MCF 10A (cell line): ENCODE measurements around the gene RPRD2. TPM values are rescaled to one million over a fixed set of nuclear protein-coding genes. Genes with fewer than 3 reads are reported as not detected.

Source experiments
- BruUV-seq: library from RNA; stranded (reverse); fragments of 400-500 nt; replicated peaks from 2 replicates; lab custom pipeline; 2021; lab: Mats Ljungman, UMichigan
- CTCF ChIA-PET: fragments of 300-600 bp; sonication (Branson Sonifier 250); formaldehyde crosslinking; extraction: SDS; loops from one replicate; lab custom pipeline; 2021; ENCODE audit warnings: antibody characterized with exemption, inconsistent platforms; lab: Yijun Ruan, JAX
- POLR2A ChIA-PET: fragments of 300-600, 350-650 bp; sonication (Branson Sonifier 250); formaldehyde crosslinking; extraction: SDS; loops from one replicate; lab custom pipeline; 2020; ENCODE audit warnings: antibody characterized with exemption, inconsistent platforms; lab: Yijun Ruan, JAX
- DNase-seq: peaks from one replicate; pipeline ENCODE4 v3.0.0-alpha.2; 2018; ENCODE audit not compliant: unreplicated experiment
- H3K27ac Mint-ChIP-seq: one replicate; pipeline ENCODE4 v1.8.0; 2022; ENCODE audit warnings: mild to moderate bottlenecking, low read depth, mixed read lengths; ENCODE audit not compliant: unreplicated experiment
- H3K27me3 Mint-ChIP-seq: one replicate; pipeline ENCODE4 v1.8.0; 2022; ENCODE audit warnings: mixed read lengths; ENCODE audit not compliant: insufficient read depth, unreplicated experiment
- H3K36me3 Mint-ChIP-seq: one replicate; pipeline ENCODE4 v1.8.0; 2022; ENCODE audit warnings: mild to moderate bottlenecking, moderate library complexity, mixed read lengths; ENCODE audit not compliant: insufficient read depth, unreplicated experiment
- H3K4me1 Mint-ChIP-seq: one replicate; pipeline ENCODE4 v1.8.0; 2022; ENCODE audit warnings: mixed read lengths; ENCODE audit not compliant: insufficient read depth, unreplicated experiment
- H3K4me3 Mint-ChIP-seq: one replicate; pipeline ENCODE4 v1.8.0; 2022; ENCODE audit warnings: mild to moderate bottlenecking, moderate library complexity, mixed read lengths; ENCODE audit not compliant: unreplicated experiment
- H3K9me3 Mint-ChIP-seq: one replicate; pipeline ENCODE4 v1.8.0; 2022; ENCODE audit warnings: mixed read lengths; ENCODE audit not compliant: unreplicated experiment
- CTCF ChIP-seq: fragments of 200-600 bp; IDR thresholded peaks from one replicate; pipeline ENCODE4 v1.8.0; 2022; ENCODE audit warnings: antibody characterized with exemption, mild to moderate bottlenecking; ENCODE audit not compliant: unreplicated experiment
- intact Hi-C: fragments of 100-400 bp; cut with micrococcal nuclease; formaldehyde crosslinking; loops from 2 replicates; pipeline ENCODE4 v1.14.1; 2022
- total RNA-seq: library from RNA; stranded (reverse); gene quantifications from 2 replicates; pipeline ENCODE4 v1.2.3, GENCODE V29; 2022

Gene RPRD2
- total RNA-seq, 1 experiment from 2014 or later, result 35.2 TPM

DNA sequence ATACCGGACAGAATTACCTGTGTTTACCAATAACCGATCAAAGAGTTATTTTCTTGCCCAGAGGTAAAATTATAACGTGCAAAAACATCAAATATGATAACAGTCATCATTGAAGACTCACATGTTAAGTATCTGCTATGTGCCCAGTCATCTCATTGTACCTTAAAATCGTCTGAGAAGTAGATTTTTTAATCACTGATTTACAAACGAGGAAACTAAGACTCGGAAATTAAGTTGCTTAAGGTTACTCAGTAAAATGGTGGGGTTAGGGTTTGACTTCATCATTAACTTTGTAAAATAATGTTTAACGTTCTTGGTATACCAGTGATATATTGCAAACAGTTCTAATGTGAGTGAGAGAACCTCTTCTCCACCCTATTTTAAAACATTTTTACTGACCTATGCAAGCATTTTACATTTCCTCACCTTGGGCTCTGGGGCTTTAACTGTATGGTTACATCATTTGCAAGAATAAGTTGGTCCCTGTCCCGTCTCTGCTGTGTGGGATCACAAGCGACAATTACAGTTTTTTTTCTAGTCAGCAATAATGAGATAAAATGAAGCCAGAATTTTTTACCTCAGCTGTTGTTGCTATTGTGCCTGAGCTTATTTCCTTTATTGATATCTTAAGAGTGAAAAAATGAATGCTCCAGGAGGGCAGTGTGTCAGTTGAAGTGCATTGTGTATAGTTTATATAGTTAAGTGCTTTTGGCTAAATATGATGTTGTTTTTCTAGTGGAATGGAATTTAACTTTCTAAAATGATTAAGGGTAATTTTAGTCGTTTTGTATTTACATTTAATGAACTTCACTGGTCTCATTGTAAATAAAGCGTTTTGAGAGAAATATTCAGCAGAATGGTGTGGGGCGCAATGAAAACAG, 2.7 kb downstream of the RPRD2 start:
- POLR2A ChIA-PET, result interaction anchor here (0.6 to 5.2 kb wide), 21 partner anchors 8 to 639 kb away, joined by 3 to 90 read pairs (median 4); partner anchors contain the start of genes ANP32E, APH1A, MCL1 and TARS2
- H3K4me3 Mint-ChIP-seq, result peak overlapping the region; percentile 92
- DNase-seq, result peak; percentile 35
- no peak for TF ChIP-seq CTCF
- peaks cover 25% of the 10 kb centered on the region for H3K4me1 Mint-ChIP-seq
- peaks cover 25% of the 10 kb centered on the region for H3K36me3 Mint-ChIP-seq
- CTCF ChIA-PET, result interaction anchor here (0.6 kb wide), 2 partner anchors 189 to 489 kb away, joined by 3 to 6 read pairs; no protein-coding TSS in a partner anchor
- no TSS peak for BruUV-seq
- no peaks in the 10 kb centered on the region for H3K9me3 Mint-ChIP-seq
- no peaks in the 10 kb centered on the region for H3K27me3 Mint-ChIP-seq
- peak overlapping the region; percentile 97 for H3K27ac Mint-ChIP-seq
- intact Hi-C loops, result no loop called here

DNA sequence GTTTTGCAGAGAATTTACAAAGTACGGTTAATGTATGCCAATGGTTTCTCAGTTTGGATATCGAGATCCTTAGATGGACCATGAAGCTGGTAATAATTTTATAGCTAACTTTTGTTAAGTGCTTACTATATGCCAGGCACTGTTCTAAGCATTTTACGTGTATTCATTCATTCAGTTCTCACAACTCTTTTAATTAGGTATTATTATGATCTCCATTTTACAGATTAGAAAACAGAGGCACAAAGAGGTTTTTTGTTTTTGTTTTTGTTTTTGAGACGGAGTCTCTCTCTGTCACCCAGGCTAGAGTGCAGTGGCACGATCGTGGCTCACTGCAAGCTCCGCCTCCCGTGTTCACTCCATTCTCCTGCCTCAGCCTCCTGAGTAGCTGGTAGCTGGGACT, 7.2 kb downstream of the RPRD2 start:
- peaks cover 56% of the 10 kb centered on the region for H3K4me1 Mint-ChIP-seq
- H3K27me3 Mint-ChIP-seq, result no peaks in the 10 kb centered on the region
- no peaks in the 10 kb centered on the region for H3K9me3 Mint-ChIP-seq
- BruUV-seq, result no TSS peak
- intact Hi-C loops, result no loop called here
- TF ChIP-seq CTCF, result no peak
- H3K27ac Mint-ChIP-seq, result no peak overlapping the region
- no peak for DNase-seq
- H3K4me3 Mint-ChIP-seq, result no peak overlapping the region
- POLR2A ChIA-PET, result interaction anchor here (0.7 to 2.0 kb wide), 7 partner anchors 9 to 138 kb away, joined by 3 to 6 read pairs (median 4); no protein-coding TSS in a partner anchor
- CTCF ChIA-PET, result interaction anchor here (0.8 to 1.2 kb wide), 2 partner anchors 74 to 115 kb away, joined by 3 to 5 read pairs; no protein-coding TSS in a partner anchor
- H3K36me3 Mint-ChIP-seq, result peaks cover 12% of the 10 kb centered on the region

GRCh38 chr1:150372580-150372979, 8.6 kb downstream of the RPRD2 start:
- ChIA-PET POLR2A (interaction anchor here (0.7 to 7.0 kb wide), 3 partner anchors 7 to 71 kb away, joined by 3 to 90 read pairs (median 4); partner anchors contain the start of gene RPRD2), CTCF (interaction anchor here (1.1 to 1.6 kb wide), 2 partner anchors 10 to 117 kb away, joined by 4 to 5 read pairs; no protein-coding TSS in a partner anchor)
- Mint-ChIP-seq H3K4me1 (peaks cover 47% of the 10 kb centered on the region), H3K36me3 (peaks cover 7% of the 10 kb centered on the region), H3K4me3 (no peak overlapping the region), H3K9me3 (no peaks in the 10 kb centered on the region), H3K27ac (peak overlapping the region; percentile 5), H3K27me3 (no peaks in the 10 kb centered on the region)
- no peak for DNase-seq
- no TSS peak for BruUV-seq
- TF ChIP-seq CTCF, result no peak
- intact Hi-C loops, result no loop called here

- no TSS peak for BruUV-seq
- intact Hi-C loops, result no loop called here
- H3K27me3 Mint-ChIP-seq, result no peaks in the 10 kb centered on the region
- no peak for DNase-seq
- H3K4me1 Mint-ChIP-seq, result peaks cover 42% of the 10 kb centered on the region
- H3K27ac Mint-ChIP-seq, result no peak overlapping the region
- POLR2A ChIA-PET, result interaction anchor here (0.7 to 7.0 kb wide), 4 partner anchors 11 to 546 kb away, joined by 3 to 90 read pairs (median 4); partner anchors contain the start of gene RPRD2
- CTCF ChIA-PET, result interaction anchor here (0.6 to 0.7 kb wide), 3 partner anchors 9 to 411 kb away, joined by 3 to 4 read pairs (median 3); no protein-coding TSS in a partner anchor
- H3K36me3 Mint-ChIP-seq, result peaks cover 16% of the 10 kb centered on the region
- H3K4me3 Mint-ChIP-seq, result no peak overlapping the region
- no peak for TF ChIP-seq CTCF
- H3K9me3 Mint-ChIP-seq, result no peaks in the 10 kb centered on the region
These were observed 12.2 kb downstream of the RPRD2 start for GRCh38 chr1:150376110-150376509.
